ENCODE measurements around the gene KIAA1671.
"Not testable (repeated sequence)": the region's sequence is repeated elsewhere in the genome, so short reads cannot be mapped to it uniquely, and the experiment has no call there.

The KIAA1671 gene

GRCh38 chr22:25197340-25197739 lies 244.8 kb downstream of the KIAA1671 start:
- FAIRE-seq: no peak
- no peak for DNase-seq (ENCODE audit: insufficient read length, low spot score)

GRCh38 chr22:25199731-25200520 lies 247.4 kb downstream of the KIAA1671 start, which contains the start of gene CRYBB3:
CRYBB3 (plus strand) TSS chr22:25199858; CDS start chr22:25201397, 1,539 bp downstream.
- DNase-seq (ENCODE audit: insufficient read length, low spot score) (no peak), FAIRE-seq (no peak)
- no peak for TF ChIP-seq CTCF (IDR thresholded peaks at IDR 0.05; ENCODE audit: insufficient read depth, missing control alignments)

More at GRCh38 chr22:25197340-25197739, 244.8 kb downstream of the KIAA1671 start:
- TF ChIP-seq CTCF (IDR thresholded peaks at IDR 0.05; ENCODE audit: insufficient read depth, missing control alignments): no peak

- DNase-seq (ENCODE audit: insufficient read length, low spot score): no peak
- no peak for FAIRE-seq
- TF ChIP-seq CTCF (IDR thresholded peaks at IDR 0.05; ENCODE audit: insufficient read depth, missing control alignments): no peak
Measured at GRCh38 chr22:25200967-25201366, 248.5 kb downstream of the KIAA1671 start.

GRCh38 chr22:25201557-25202273 lies 249.2 kb downstream of the KIAA1671 start:
- no peak for DNase-seq (ENCODE audit: insufficient read length, low spot score)
- no peak for TF ChIP-seq CTCF (IDR thresholded peaks at IDR 0.05; ENCODE audit: insufficient read depth, missing control alignments)
- FAIRE-seq: no peak

GRCh38 chr22:25202290-25202921 lies 249.9 kb downstream of the KIAA1671 start:
- peak; percentile 88 for TF ChIP-seq CTCF (IDR thresholded peaks at IDR 0.05; ENCODE audit: insufficient read depth, missing control alignments)
- no peak for FAIRE-seq
- DNase-seq (ENCODE audit: insufficient read length, low spot score): peak; percentile 88

- DNase-seq (ENCODE audit: insufficient read length, low spot score): no peak
- FAIRE-seq: no peak
- TF ChIP-seq CTCF (IDR thresholded peaks at IDR 0.05; ENCODE audit: insufficient read depth, missing control alignments): no peak
Measured at GRCh38 chr22:25203082-25203481, 250.6 kb downstream of the KIAA1671 start.

- not testable (repeated sequence) for DNase-seq (ENCODE audit: insufficient read length, low spot score)
Measured at GRCh38 chr22:25204547-25204946, 252.0 kb downstream of the KIAA1671 start.

More at GRCh38 chr22:25204547-25204946, 252.0 kb downstream of the KIAA1671 start:
- not testable (repeated sequence) for FAIRE-seq
